Mucosa of descending colon (tissue), 3 donors: Measurements from ENCODE around the gene ASXL3. TPM values are rescaled to one million over a fixed set of nuclear protein-coding genes. Genes with fewer than 3 reads are reported as not detected.

Source experiments
- ATAC-seq: fragments of 200-7000 bp; cut with Tn5 transposase; one replicate; pipeline ENCODE4 v1.9.1; 2020; ENCODE audit warnings: mild to moderate bottlenecking, moderate library complexity
- DNase-seq, 3 donors: peaks; one replicate each; pipeline ENCODE4 v3.0.0-alpha.2; 2020
- H3K36me3 ChIP-seq: fragments of 200-600 bp; one replicate; pipeline ENCODE4 v1.8.0; 2021; ENCODE audit warnings: low read depth, mild to moderate bottlenecking
- H3K4me1 ChIP-seq: fragments of 200-600 bp; one replicate; pipeline ENCODE4 v1.8.0; 2021; ENCODE audit warnings: low read depth, mild to moderate bottlenecking
- H3K4me3 ChIP-seq: fragments of 200-600 bp; one replicate; pipeline ENCODE4 v1.8.0; 2021; ENCODE audit warnings: mild to moderate bottlenecking
- H3K9me3 ChIP-seq: fragments of 200-600 bp; one replicate; pipeline ENCODE4 v1.8.0; 2021; ENCODE audit warnings: mild to moderate bottlenecking
- intact Hi-C, 2 donors: fragments of 100-400 bp; cut with DNase I in 1 of 2; cut with micrococcal nuclease in 1 of 2; formaldehyde crosslinking; loops; one replicate each; pipeline versions ENCODE4 v1.11.0 to v1.11.1; 2022; cut with DNase I, micrococcal nuclease
- total RNA-seq, 3 donors: library from RNA; stranded (reverse); fragmentation: NEBNext Ultra II Directional in 2 of 3; extraction: Animal tissue kit (Norgen Biotek cat#: 25700) in 2 of 3; gene quantifications; one replicate each; pipeline versions ENCODE4 v1.2.1 to v1.2.4, GENCODE V29; 2021 to 2023
- TF ChIP-seq, protein P1 (sequence below): fragments of 200-600 bp; IDR thresholded peaks from one replicate; pipeline ENCODE4 v1.8.0; 2022; ENCODE audit warnings: antibody characterized with exemption, mild to moderate bottlenecking
- donor health status: DM: no; HTN: no; CAD: no; lungs with moderate emphysema.
- donor health status: DM: no; HTN: no; CAD: no.
- donor health status: DM: no; HTN: yes; CAD: no.

Gene ASXL3
- total RNA-seq, 3 donors from 2014 or later: 2.4 to 8.5 (median 4.0) TPM

DNA sequence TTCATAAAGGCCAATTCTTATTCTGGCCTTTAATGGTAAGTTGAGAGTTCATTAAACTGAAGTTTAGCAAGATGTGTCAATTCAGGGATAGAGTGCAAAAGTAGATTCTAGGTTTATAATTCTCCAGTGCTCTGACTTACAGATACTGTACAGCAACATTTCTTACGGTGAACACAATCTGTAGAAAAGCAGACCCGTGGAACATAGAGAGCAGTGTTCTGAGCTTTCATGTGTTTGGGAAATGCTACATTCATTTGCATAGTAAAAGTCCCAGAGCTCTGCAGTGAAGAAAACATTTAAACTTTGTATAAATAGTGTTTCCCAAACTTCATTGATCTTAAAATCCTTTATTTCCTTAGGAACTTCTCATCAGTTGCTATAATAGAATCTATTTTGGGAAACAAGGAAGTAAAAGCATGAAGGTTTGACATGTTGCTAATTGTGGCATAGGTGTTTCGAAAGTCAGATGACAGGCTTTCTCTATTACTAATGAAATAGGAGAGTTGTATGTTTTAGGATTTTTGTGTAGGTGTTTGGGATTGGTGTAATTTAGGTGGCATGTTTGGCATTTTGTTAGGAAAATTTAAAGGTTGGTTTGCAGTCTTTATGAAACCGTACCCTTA is 138.2 kb downstream of the ASXL3 start:
- intact Hi-C loops: no loop called here
- Histone ChIP-seq H3K36me3 (no peaks in the 10 kb centered on the region), H3K4me3 (no peak overlapping the region), H3K9me3 (no peaks in the 10 kb centered on the region), H3K4me1 (no peaks in the 10 kb centered on the region)
- DNase-seq: no peak
- TF ChIP-seq, protein P1, sequence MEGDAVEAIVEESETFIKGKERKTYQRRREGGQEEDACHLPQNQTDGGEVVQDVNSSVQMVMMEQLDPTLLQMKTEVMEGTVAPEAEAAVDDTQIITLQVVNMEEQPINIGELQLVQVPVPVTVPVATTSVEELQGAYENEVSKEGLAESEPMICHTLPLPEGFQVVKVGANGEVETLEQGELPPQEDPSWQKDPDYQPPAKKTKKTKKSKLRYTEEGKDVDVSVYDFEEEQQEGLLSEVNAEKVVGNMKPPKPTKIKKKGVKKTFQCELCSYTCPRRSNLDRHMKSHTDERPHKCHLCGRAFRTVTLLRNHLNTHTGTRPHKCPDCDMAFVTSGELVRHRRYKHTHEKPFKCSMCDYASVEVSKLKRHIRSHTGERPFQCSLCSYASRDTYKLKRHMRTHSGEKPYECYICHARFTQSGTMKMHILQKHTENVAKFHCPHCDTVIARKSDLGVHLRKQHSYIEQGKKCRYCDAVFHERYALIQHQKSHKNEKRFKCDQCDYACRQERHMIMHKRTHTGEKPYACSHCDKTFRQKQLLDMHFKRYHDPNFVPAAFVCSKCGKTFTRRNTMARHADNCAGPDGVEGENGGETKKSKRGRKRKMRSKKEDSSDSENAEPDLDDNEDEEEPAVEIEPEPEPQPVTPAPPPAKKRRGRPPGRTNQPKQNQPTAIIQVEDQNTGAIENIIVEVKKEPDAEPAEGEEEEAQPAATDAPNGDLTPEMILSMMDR: no peak
- no peak for ATAC-seq

DNA sequence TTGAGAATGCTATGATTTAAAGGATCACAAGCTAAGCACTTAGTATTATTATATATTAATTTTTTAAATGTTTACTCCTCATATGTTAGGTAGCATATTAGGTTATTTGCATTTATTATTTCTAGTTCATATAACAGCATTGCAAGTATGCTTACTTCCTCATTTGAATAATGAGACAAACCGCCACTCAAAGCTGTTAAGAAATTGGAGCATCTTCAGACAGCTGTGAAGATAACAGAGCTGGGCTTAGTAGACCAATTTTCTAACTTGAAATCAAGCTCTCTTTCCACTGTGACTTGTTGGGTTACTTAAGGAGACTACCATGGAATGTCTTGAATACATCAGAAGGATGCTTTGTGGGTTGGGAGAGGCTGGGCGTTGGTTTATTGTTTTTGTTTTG is 139.3 kb downstream of the ASXL3 start:
- Histone ChIP-seq H3K4me1 (no peaks in the 10 kb centered on the region), H3K4me3 (no peak overlapping the region), H3K36me3 (no peaks in the 10 kb centered on the region), H3K9me3 (no peaks in the 10 kb centered on the region)
- TF ChIP-seq, protein P1: no peak
- intact Hi-C loops: no loop called here
- no peak for ATAC-seq
- DNase-seq: no peak

DNA sequence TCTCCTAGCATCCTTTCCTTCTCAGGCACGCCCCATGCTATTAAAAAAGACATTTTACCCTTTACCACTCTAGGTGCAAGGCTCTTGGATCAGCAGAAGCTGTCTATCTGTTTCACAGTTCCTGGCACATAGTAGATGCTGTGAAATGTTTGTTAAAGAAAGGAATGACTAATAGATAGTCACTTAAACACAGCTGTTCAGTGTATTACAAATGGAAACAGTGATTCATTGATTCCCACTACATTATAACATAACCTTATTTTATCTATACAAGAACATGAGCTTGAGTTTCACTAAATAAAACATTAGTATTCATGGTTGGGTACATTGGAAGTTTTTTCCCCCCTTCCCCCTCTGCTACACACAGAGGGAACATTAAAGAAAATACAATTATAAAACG is 142.1 kb downstream of the ASXL3 start:
- no peaks in the 10 kb centered on the region for H3K9me3 ChIP-seq
- TF ChIP-seq, protein P1: no peak
- DNase-seq: no peak
- H3K4me3 ChIP-seq: no peak overlapping the region
- intact Hi-C loops: no loop called here
- no peaks in the 10 kb centered on the region for H3K36me3 ChIP-seq
- H3K4me1 ChIP-seq: no peaks in the 10 kb centered on the region
- no peak for ATAC-seq

DNA sequence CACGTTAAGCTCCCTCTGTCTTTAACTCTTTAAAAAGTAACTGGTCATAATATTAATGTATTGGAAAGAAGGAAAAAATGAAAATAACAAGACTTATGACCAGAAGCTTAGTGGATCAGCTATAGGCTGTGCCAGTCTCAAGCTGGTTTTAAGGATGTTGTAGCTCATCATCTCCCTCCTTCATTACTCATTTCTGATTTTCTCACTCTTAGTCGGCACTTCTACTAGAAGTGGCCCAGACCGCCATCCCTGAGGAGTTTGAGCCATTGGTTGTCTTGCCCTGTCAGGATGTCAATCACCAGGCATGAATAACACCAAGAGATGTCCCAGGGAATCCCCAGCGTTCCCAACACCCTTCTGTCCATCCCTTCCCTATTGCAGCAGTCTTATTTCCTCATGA is 151.5 kb downstream of the ASXL3 start:
- H3K4me1 ChIP-seq: no peaks in the 10 kb centered on the region
- DNase-seq: no peak
- no peaks in the 10 kb centered on the region for H3K9me3 ChIP-seq
- intact Hi-C loops: no loop called here
- no peak for ATAC-seq
- TF ChIP-seq, protein P1: no peak
- H3K36me3 ChIP-seq: no peaks in the 10 kb centered on the region
- no peak overlapping the region for H3K4me3 ChIP-seq

DNA sequence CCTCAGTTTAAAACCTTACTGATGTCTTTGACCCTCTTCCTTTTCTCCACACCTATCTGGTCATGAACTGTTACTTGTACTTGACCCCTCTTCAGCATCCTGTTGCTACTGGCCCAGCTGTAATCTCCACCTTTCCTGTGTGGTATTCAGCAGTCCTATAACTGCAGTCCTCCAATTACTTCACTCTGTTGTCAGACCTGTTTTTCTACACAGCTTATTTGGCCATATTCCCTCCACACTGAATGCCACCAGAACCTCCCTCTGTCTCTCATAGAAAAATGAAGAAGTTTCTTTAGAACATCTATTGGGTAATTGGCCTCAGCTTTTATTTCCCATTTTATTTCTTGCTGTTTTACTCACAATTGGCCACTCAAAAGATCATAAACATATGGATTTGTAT is 155.4 kb downstream of the ASXL3 start:
- H3K36me3 ChIP-seq: no peaks in the 10 kb centered on the region
- ATAC-seq: no peak
- no peak for DNase-seq
- no peaks in the 10 kb centered on the region for H3K4me1 ChIP-seq
- intact Hi-C loops: no loop called here
- no peaks in the 10 kb centered on the region for H3K9me3 ChIP-seq
- H3K4me3 ChIP-seq: no peak overlapping the region
- TF ChIP-seq, protein P1: no peak

DNA sequence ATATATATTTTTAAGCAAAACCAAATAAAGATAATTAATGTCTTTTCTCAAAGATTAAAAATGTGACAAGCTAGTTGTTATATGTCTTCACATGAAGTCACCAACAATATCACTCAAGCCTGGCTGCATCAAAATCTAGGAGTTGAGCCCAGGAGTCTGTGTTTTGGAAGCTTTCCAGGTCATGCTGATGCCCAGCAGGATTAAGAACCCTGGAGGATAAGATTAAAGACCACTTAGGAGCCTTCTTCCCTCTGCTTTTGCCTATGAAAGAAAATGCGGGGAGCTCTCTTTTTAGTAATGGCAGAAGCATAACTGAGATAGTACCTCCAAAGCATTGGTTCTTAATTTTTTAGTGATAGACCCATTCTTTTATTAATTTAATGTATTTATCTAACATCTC is 157.4 kb downstream of the ASXL3 start:
- DNase-seq: no peak
- Histone ChIP-seq H3K4me3 (no peak overlapping the region), H3K4me1 (no peaks in the 10 kb centered on the region), H3K9me3 (no peaks in the 10 kb centered on the region), H3K36me3 (no peaks in the 10 kb centered on the region)
- TF ChIP-seq, protein P1: no peak
- intact Hi-C loops: no loop called here
- ATAC-seq: no peak
